ENCODE data around the gene REM2.

REM2 gene

GRCh38 chr14:22865424-22866405 is 17.3 kb upstream of the REM2 start:
- TF ChIP-seq EP300 (IDR thresholded peaks at IDR 0.05; ENCODE audit: borderline replicate concordance) (no peak), ZBTB7A (IDR thresholded peaks at IDR 0.05; ENCODE audit: low read depth) (no peak), REST (IDR thresholded peaks at IDR 0.05; ENCODE audit: low read depth) (no peak), NFIC (IDR thresholded peaks at IDR 0.05) (no peak), YY1 (IDR thresholded peaks at IDR 0.05; ENCODE audit: low read depth) (no peak), RAD21 (IDR thresholded peaks at IDR 0.05; ENCODE audit: low read depth) (no peak), TCF12 (IDR thresholded peaks at IDR 0.05; ENCODE audit: low read depth) (no peak)

GRCh38 chr14:22866874-22867273 is 16.1 kb upstream of the REM2 start:
- TF ChIP-seq TAF1 (IDR thresholded peaks at IDR 0.05; ENCODE audit: low read depth) (no peak), USF1 (IDR thresholded peaks at IDR 0.05) (no peak), EGR1 (IDR thresholded peaks at IDR 0.05) (no peak), TEAD4 (IDR thresholded peaks at IDR 0.05) (no peak), FOXM1 (IDR thresholded peaks at IDR 0.05; ENCODE audit: borderline replicate concordance, low read depth) (no peak), NFIC (IDR thresholded peaks at IDR 0.05) (no peak), ZBTB7A (IDR thresholded peaks at IDR 0.05; ENCODE audit: low read depth) (no peak), CREB1 (IDR thresholded peaks at IDR 0.05; ENCODE audit: low read depth) (no peak), CEBPB (IDR thresholded peaks at IDR 0.05) (no peak), REST (IDR thresholded peaks at IDR 0.05; ENCODE audit: low read depth) (no peak), EP300 (IDR thresholded peaks at IDR 0.05; ENCODE audit: borderline replicate concordance) (no peak)

- TF ChIP-seq ZBTB7A (IDR thresholded peaks at IDR 0.05; ENCODE audit: low read depth) (no peak), CEBPB (IDR thresholded peaks at IDR 0.05) (no peak), TEAD4 (IDR thresholded peaks at IDR 0.05) (no peak), MAX (IDR thresholded peaks at IDR 0.05) (no peak), TAF1 (IDR thresholded peaks at IDR 0.05; ENCODE audit: low read depth) (no peak), REST (IDR thresholded peaks at IDR 0.05; ENCODE audit: low read depth) (no peak), EP300 (IDR thresholded peaks at IDR 0.05; ENCODE audit: borderline replicate concordance) (no peak), RAD21 (IDR thresholded peaks at IDR 0.05; ENCODE audit: low read depth) (no peak), EGR1 (IDR thresholded peaks at IDR 0.05) (no peak), YY1 (IDR thresholded peaks at IDR 0.05; ENCODE audit: low read depth) (no peak), USF1 (IDR thresholded peaks at IDR 0.05) (no peak), NFIC (IDR thresholded peaks at IDR 0.05) (no peak), TCF12 (IDR thresholded peaks at IDR 0.05; ENCODE audit: low read depth) (no peak)
Observed at GRCh38 chr14:22870811-22871223, 12.2 kb upstream of the REM2 start.

GRCh38 chr14:22871224-22872032 is 11.6 kb upstream of the REM2 start, which contains the start of gene LRP10:
Gene LRP10, plus strand, starts transcription at chr14:22871740. Its CDS starts 564 bp downstream, at chr14:22872304.
- TF ChIP-seq CREB1 (IDR thresholded peaks at IDR 0.05; ENCODE audit: low read depth) (no peak), EGR1 (IDR thresholded peaks at IDR 0.05) (peak; percentile 29; the same call in 1 of the 2 replicates), REST (IDR thresholded peaks at IDR 0.05; ENCODE audit: low read depth) (no peak), TAF1 (IDR thresholded peaks at IDR 0.05; ENCODE audit: low read depth) (no peak), MAX (IDR thresholded peaks at IDR 0.05) (no peak; the same call in 1 of the 2 replicates), ZBTB7A (IDR thresholded peaks at IDR 0.05; ENCODE audit: low read depth) (peak; percentile 81; the same call in 1 of the 2 replicates), NFIC (IDR thresholded peaks at IDR 0.05) (0 out of 2 replicates have a peak, but pooled peaks have one; percentile 10), TEAD4 (IDR thresholded peaks at IDR 0.05) (peak; percentile 28), FOXM1 (IDR thresholded peaks at IDR 0.05; ENCODE audit: borderline replicate concordance, low read depth) (peak; percentile 44; the same call in 1 of the 2 replicates)
